ENCODE data around the gene ACD. TPM values are rescaled to one million over a fixed set of nuclear protein-coding genes. Genes with fewer than 3 reads are reported as not detected.

ACD gene
- total and polyA plus RNA-seq, 9 of the 15 experiments (the other 6 are each of a cell fraction or from before 2014, with no cell fraction given): 4.2 to 47.4 (median 19.2) TPM

DNA sequence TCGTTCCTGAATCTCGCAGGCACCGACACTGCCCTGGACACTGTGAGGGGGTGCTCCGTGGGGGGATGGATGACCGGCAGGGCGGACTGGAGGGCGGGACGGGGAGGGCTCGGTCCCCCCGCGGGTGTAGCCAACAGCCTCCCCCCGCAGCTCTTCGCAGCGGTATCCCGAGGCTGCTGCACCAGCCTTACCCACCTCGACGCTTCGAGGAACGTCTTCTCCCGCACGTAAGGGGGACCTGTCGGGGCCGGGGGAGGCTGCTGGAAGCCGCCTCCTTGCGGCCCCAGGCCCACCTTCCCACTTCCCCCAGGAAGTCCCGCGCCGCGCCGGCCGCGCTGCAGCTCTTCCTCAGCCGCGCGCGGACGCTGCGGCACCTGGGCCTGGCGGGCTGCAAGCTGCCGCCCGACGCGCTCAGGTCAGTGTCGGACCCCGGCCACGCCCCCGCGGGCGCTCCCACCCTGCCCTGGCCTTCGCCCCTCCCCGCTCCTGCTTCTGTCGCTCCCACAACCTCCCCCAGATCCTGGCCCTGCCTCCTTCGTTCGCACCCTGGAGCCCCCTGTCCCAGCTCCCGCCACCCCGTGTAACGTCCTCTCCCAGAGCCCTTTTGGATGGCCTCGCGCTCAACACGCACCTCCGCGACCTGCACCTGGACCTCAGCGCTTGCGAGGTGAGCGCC lies 11.8 kb downstream of the ACD start:
- no peaks in the 10 kb centered on the region for H3K36me3 ChIP-seq (ENCODE audit: control insufficient read depth, insufficient read depth, low read length)
- no peak overlapping the region for H2AFZ ChIP-seq (ENCODE audit: low read depth, low read length)
- H3K27me3 ChIP-seq (ENCODE audit: control insufficient read depth in 2 of 2, insufficient read depth in 2 of 2, low read length in 2 of 2): peaks cover 8 to 58% of the 10 kb centered on the region in 2 experiments; a peak in 4 of 5 replicates
- peaks cover 0 to 65% of the 10 kb centered on the region in 2 experiments; a peak in 4 of 5 replicates for H3K4me1 ChIP-seq (replicated peaks in 1 of 2; ENCODE audit: control insufficient read depth in 2 of 2, insufficient read depth in 2 of 2, low read length in 2 of 2)
- CTCF ChIA-PET (ENCODE audit: low intra/inter-chr PET ratio): no interaction called here
- no peaks in the 10 kb centered on the region for H3K9me1 ChIP-seq (ENCODE audit: control insufficient read depth, insufficient read depth, low read length)
- in situ Hi-C loops (cut with MboI) (no loop called here), intact Hi-C loops (cut with micrococcal nuclease) (no loop called here)
- no peaks in the 10 kb centered on the region for H3K9me3 ChIP-seq (replicated peaks; ENCODE audit: control insufficient read depth, insufficient read depth, low read depth, low read length)
- BruUV-seq (replicated peaks): no TSS peak
- peak overlapping the region in 1 of 2 experiments; percentile 52; a peak in 1 of 4 replicates for H3K9ac ChIP-seq (ENCODE audit: insufficient read depth in 1 of 2, low read depth in 2 of 2, low read length in 2 of 2)
- H3K27ac ChIP-seq (ENCODE audit: extremely low read depth, low read depth, low read length): no peak overlapping the region
- 40% methylated on average over 33 of the region's 65 CpGs for WGBS (ENCODE audit: insufficient coverage, low coverage, missing lambda C conversion rate)
- H3K79me2 ChIP-seq (ENCODE audit: control insufficient read depth, insufficient read depth, low read length): no peaks in the 10 kb centered on the region
- POLR2A ChIA-PET: interaction anchor here (0.8 to 1.1 kb wide), 3 partner anchors 12 to 85 kb away, joined by 3 to 4 read pairs (median 3); partner anchors contain the start of gene ACD
- no peak overlapping the region for H3K4me2 ChIP-seq (ENCODE audit: insufficient read depth, low read length)
- H4K20me1 ChIP-seq (replicated peaks; ENCODE audit: control insufficient read depth, insufficient read depth, low read length): peaks cover 7% of the 10 kb centered on the region; the same call in 1 of the 2 replicates
- TF ChIP-seq FIP1L1 (IDR thresholded peaks at IDR 0.05; ENCODE audit: low read depth, low read length, poor library complexity, severe bottlenecking) (peak; percentile 42), BRD4 (IDR thresholded peaks at IDR 0.05) (no peak), XRCC4 (IDR thresholded peaks at IDR 0.05; ENCODE audit: extremely low read depth, insufficient read depth, insufficient read length) (no peak), MAFF (IDR thresholded peaks at IDR 0.05; ENCODE audit: low read length) (no peak)
- ATAC-seq (no peak), FAIRE-seq (no peak), DNase-seq (ENCODE audit: extremely low read depth in 1 of 4, low spot score in 3 of 4) (peak in 2 of 4 experiments; percentile 40 to 48)
- H3K4me3 ChIP-seq: no peak overlapping the region

DNA sequence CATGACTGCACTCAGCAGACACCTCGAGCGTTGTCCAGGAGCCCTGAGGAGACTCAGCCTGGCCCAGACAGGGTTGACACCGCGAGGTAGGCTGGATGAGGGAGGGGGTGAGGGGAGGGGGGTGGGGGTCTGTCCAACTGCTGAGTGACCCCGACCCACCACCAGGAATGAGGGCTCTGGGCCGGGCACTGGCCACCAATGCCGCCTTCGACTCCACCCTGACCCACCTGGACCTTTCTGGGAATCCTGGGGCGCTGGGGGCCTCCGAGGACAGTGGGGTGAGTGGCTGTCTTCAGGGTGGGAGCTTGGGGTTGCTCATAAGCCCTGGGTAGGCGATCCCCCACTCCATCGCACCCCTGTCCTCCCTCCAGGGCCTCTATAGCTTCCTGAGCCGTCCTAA lies 12.4 kb downstream of the ACD start:
- peak overlapping the region in 1 of 2 experiments; percentile 52; a peak in 1 of 4 replicates for H3K9ac ChIP-seq (ENCODE audit: insufficient read depth in 1 of 2, low read depth in 2 of 2, low read length in 2 of 2)
- H3K9me1 ChIP-seq (ENCODE audit: control insufficient read depth, insufficient read depth, low read length): no peaks in the 10 kb centered on the region
- FAIRE-seq: no peak
- H3K4me3 ChIP-seq: no peak overlapping the region
- no peaks in the 10 kb centered on the region for H3K9me3 ChIP-seq (replicated peaks; ENCODE audit: control insufficient read depth, insufficient read depth, low read depth, low read length)
- H3K27me3 ChIP-seq (ENCODE audit: control insufficient read depth in 2 of 2, insufficient read depth in 2 of 2, low read length in 2 of 2): peaks cover 8 to 55% of the 10 kb centered on the region in 2 experiments; a peak in 4 of 5 replicates
- H3K27ac ChIP-seq (ENCODE audit: extremely low read depth, low read depth, low read length): no peak overlapping the region
- no peak overlapping the region for H3K4me2 ChIP-seq (ENCODE audit: insufficient read depth, low read length)
- no peak for TF ChIP-seq ILK (tag; IDR thresholded peaks at IDR 0.05; ENCODE audit: borderline replicate concordance, low read depth)
- 18% methylated on average over 7 of the region's 13 CpGs for WGBS (ENCODE audit: insufficient coverage, low coverage, missing lambda C conversion rate)
- ChIA-PET POLR2A (interaction anchor here (0.7 to 1.1 kb wide), 4 partner anchors 9 to 405 kb away, joined by 3 to 4 read pairs (median 3); no protein-coding TSS in a partner anchor), CTCF (ENCODE audit: low intra/inter-chr PET ratio) (no interaction called here)
- peaks cover 7% of the 10 kb centered on the region; the same call in 1 of the 2 replicates for H4K20me1 ChIP-seq (replicated peaks; ENCODE audit: control insufficient read depth, insufficient read depth, low read length)
- H3K79me2 ChIP-seq (ENCODE audit: control insufficient read depth, insufficient read depth, low read length): no peaks in the 10 kb centered on the region
- no TSS peak for BruUV-seq (replicated peaks)
- in situ Hi-C loops (cut with MboI): no loop called here
- ATAC-seq: no peak
- no peaks in the 10 kb centered on the region for H3K36me3 ChIP-seq (ENCODE audit: control insufficient read depth, insufficient read depth, low read length)
- H2AFZ ChIP-seq (ENCODE audit: low read depth, low read length): no peak overlapping the region
- peaks cover 0 to 59% of the 10 kb centered on the region in 2 experiments; a peak in 3 of 5 replicates for H3K4me1 ChIP-seq (replicated peaks in 1 of 2; ENCODE audit: control insufficient read depth in 2 of 2, insufficient read depth in 2 of 2, low read length in 2 of 2)
- intact Hi-C loops (cut with micrococcal nuclease): no loop called here
- DNase-seq (ENCODE audit: extremely low read depth in 1 of 4, low spot score in 3 of 4): no peak

Measured in K562 (cell line).